ENCODE results near the gene CTDSP1.

- no peak for TF ChIP-seq JUN (CRISPR knock-in tag; IDR thresholded peaks at IDR 0.05)
- TF ChIP-seq FOXK1 (CRISPR knock-in tag; IDR thresholded peaks at IDR 0.05): no peak
- TF ChIP-seq CTCF (IDR thresholded peaks at IDR 0.05): no peak
- TF ChIP-seq TP53 (CRISPR knock-in tag; IDR thresholded peaks at IDR 0.05): no peak
- TF ChIP-seq, protein P1, sequence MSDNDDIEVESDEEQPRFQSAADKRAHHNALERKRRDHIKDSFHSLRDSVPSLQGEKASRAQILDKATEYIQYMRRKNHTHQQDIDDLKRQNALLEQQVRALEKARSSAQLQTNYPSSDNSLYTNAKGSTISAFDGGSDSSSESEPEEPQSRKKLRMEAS (CRISPR knock-in tag; IDR thresholded peaks at IDR 0.05): peak; percentile 45; the same call in 1 of the 2 replicates
- TF ChIP-seq ZNF317 (CRISPR knock-in tag; IDR thresholded peaks at IDR 0.05; ENCODE audit: borderline replicate concordance, low read depth): no peak
- no peak for TF ChIP-seq ZNF232 (CRISPR knock-in tag; IDR thresholded peaks at IDR 0.05)
- TF ChIP-seq ZNF423 (CRISPR knock-in tag; IDR thresholded peaks at IDR 0.05): no peak
Observed at GRCh38 chr2:218427741-218428140, 28.1 kb downstream of the CTDSP1 start.

Data from WTC11 (cell line).